Lung (tissue), 12 donors: ENCODE measurements around the gene MEF2A. TPM values are rescaled to one million over a fixed set of nuclear protein-coding genes. Genes with fewer than 3 reads are reported as not detected.
A peak's percentile ranks its signal among the peaks of the same experiment; 100 is the strongest.

Experiments used
- ATAC-seq: fragments of 200-7000 bp; cut with Tn5 transposase; one replicate; pipeline ENCODE4 v1.9.1; 2020; ENCODE audit warnings: moderate number of reproducible peaks; ENCODE audit not compliant: insufficient read depth, low FRiP score
- DNase-seq, 3 donors: peaks; one replicate each; pipeline ENCODE4 v3.0.0-alpha.2; 2013 to 2017
- H3K27ac ChIP-seq, 2 donors: one replicate each; pipeline ENCODE4 v1.5.1; 2013; ENCODE audit warnings: mild to moderate bottlenecking in 2 of 2, moderate library complexity in 2 of 2, control low read depth in 1 of 2, inconsistent platforms in 1 of 2, low read depth in 1 of 2, low read length in 1 of 2
- H3K27me3 ChIP-seq, 3 donors: one replicate each; pipeline ENCODE4 v1.5.1; 2013; ENCODE audit warnings: low read length in 2 of 3; ENCODE audit not compliant: control insufficient read depth in 3 of 3, insufficient read depth in 3 of 3
- H3K36me3 ChIP-seq, 4 donors: one replicate each; pipeline ENCODE4 v1.5.1; 2013; ENCODE audit warnings: low read length in 4 of 4, mild to moderate bottlenecking in 1 of 4, moderate library complexity in 1 of 4; ENCODE audit not compliant: control insufficient read depth in 4 of 4, insufficient read depth in 4 of 4
- H3K4me1 ChIP-seq, 5 donors: one replicate each; pipeline ENCODE4 v1.5.1; 2013; ENCODE audit warnings: low read length in 5 of 5, mild to moderate bottlenecking in 2 of 5, moderate library complexity in 1 of 5; ENCODE audit not compliant: control insufficient read depth in 5 of 5, insufficient read depth in 5 of 5
- H3K4me3 ChIP-seq: one replicate; pipeline ENCODE4 v1.5.1; 2013; ENCODE audit warnings: mild to moderate bottlenecking, control low read depth, moderate library complexity
- H3K9ac ChIP-seq, 2 donors: one replicate each; pipeline ENCODE4 v1.5.1; 2013; ENCODE audit warnings: low read length in 2 of 2, control low read depth in 1 of 2; ENCODE audit not compliant: insufficient read depth in 1 of 2
- H3K9me3 ChIP-seq, 4 donors: one replicate each; pipeline ENCODE4 v1.5.1; 2013; ENCODE audit warnings: low read length in 3 of 4, mild to moderate bottlenecking in 1 of 4, moderate library complexity in 1 of 4; ENCODE audit not compliant: control insufficient read depth in 4 of 4, insufficient read depth in 3 of 4
- CTCF ChIP-seq: IDR thresholded peaks from 2 replicates; pipeline ENCODE4 v1.5.1; 2012; ENCODE audit warnings: mild to moderate bottlenecking; ENCODE audit errors: control extremely low read depth, extremely low read depth
- WGBS, 2 donors: extraction: QIAGEN DNeasy Blood & Tissue Kit; methylation state at CpG; one replicate each; pipeline ENCODE4 v1.1.7; 2013; 5-methylcytosine and 5-hydroxymethylcytosine counted together
- polyA plus RNA-seq, 2 donors: library from polyadenylated mRNA; stranded (reverse); fragments of 200-250 nt; gene quantifications; one replicate each; pipeline ENCODE4 v1.2.1, GENCODE V29; 2013
- total RNA-seq, 2 donors: library from RNA; depleted of rRNA in 1 of 2; stranded (reverse); fragments of >200 nt in 1 of 2; gene quantifications; one replicate each; pipeline ENCODE4 v1.2.1, GENCODE V29; 2014 to 2021
- donor health status: control.
- donor health status: control.
- donor health status: Bipolar disorder and iron deficiency.
- donor health status: healthy.
- donor health status: DM: yes; HTN: yes; CAD: no.

Gene MEF2A
- total and polyA plus RNA-seq, 4 donors, result 26.0 to 140 (median 48.1) TPM

DNA sequence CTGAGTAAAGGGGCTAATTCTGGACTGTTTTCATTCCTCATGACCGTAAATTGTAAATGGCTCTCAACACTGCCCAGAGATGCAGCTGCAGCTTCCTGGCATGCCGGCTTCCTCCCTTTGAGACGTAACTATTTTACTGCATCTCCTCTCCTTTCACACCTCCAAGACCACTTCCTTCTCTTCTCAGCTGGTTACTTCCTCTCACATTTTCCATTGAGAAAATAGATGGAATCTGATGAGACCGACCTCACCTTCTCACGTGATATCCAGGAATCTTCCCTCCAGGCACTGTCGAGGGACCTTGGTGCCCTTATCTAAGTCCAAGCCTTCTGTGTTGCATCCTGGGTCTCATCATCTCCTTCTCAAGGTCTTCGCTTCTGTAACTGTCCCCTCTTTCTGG, 154.7 kb downstream of the MEF2A start:
- DNase-seq (no peak), ATAC-seq (no peak)
- Histone ChIP-seq H3K36me3 (peaks cover 0 to 10% (median 5%) of the 10 kb centered on the region in 4 donors), H3K27me3 (no peaks in the 10 kb centered on the region), H3K9ac (no peak overlapping the region), H3K4me3 (no peak overlapping the region), H3K27ac (no peak overlapping the region), H3K9me3 (no peaks in the 10 kb centered on the region), H3K4me1 (peaks cover 7 to 26% (median 16%) of the 10 kb centered on the region in 5 donors)
- no peak for TF ChIP-seq CTCF
- 55 to 69% methylated on average over 7 of the region's 7 CpGs for WGBS, 2 donors

GRCh38 chr15:99721104-99721778, 155.5 kb downstream of the MEF2A start:
- DNase-seq, result peak; percentile 41 to 73 (median 47)
- 38 to 54% methylated on average over 3 of the region's 3 CpGs for WGBS, 2 donors
- ATAC-seq, result peak; percentile 54

DNA sequence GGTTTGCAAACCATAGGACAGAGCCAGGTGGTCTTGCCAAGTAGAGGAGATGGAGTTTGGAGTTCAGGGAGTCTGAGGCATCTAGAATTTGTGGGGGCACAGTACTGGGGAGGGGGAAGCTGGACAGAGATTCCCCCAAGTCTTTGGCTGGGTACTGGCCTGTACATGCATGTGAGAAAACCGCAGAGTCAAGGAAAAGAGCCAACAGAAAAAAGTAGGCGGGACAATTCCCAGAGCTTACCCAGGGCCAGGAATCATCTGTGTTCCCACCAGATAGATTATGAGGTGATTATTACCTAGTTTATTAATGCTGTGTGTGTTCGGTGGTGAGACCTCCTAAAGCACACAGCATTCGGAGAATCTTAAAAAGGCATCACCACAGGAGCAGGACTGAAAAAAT, 156.1 kb downstream of the MEF2A start:
- no peak for TF ChIP-seq CTCF
- H3K27me3 ChIP-seq, result no peaks in the 10 kb centered on the region
- H3K27ac ChIP-seq, result no peak overlapping the region
- no peak overlapping the region for H3K4me3 ChIP-seq
- peaks cover 0 to 8% (median 2%) of the 10 kb centered on the region in 4 donors for H3K36me3 ChIP-seq
- no peak overlapping the region for H3K9ac ChIP-seq
- DNase-seq, result no peak
- 94 to 95% methylated on average over 4 of the region's 4 CpGs for WGBS, 2 donors
- H3K9me3 ChIP-seq, result no peaks in the 10 kb centered on the region
- H3K4me1 ChIP-seq, result peaks cover 1 to 18% (median 12%) of the 10 kb centered on the region in 5 donors
- no peak for ATAC-seq

More at GRCh38 chr15:99721104-99721778, 155.5 kb downstream of the MEF2A start:
- no peak for TF ChIP-seq CTCF
- Histone ChIP-seq H3K4me3 (no peak overlapping the region), H3K9ac (no peak overlapping the region), H3K9me3 (no peaks in the 10 kb centered on the region), H3K4me1 (peaks cover 7 to 23% (median 16%) of the 10 kb centered on the region in 5 donors), H3K36me3 (peaks cover 0 to 8% (median 3%) of the 10 kb centered on the region in 4 donors), H3K27me3 (no peaks in the 10 kb centered on the region), H3K27ac (peak overlapping the region in 1 of 2 donors; percentile 28)
